PC-9 (cell line): ENCODE results near the gene HLCS. TPM values are rescaled to one million over a fixed set of nuclear protein-coding genes. Genes with fewer than 3 reads are reported as not detected.

Experiments
- BruUV-seq: library from RNA; stranded (reverse); fragments of 400-500 nt; replicated peaks from 2 replicates; lab custom pipeline; 2021; lab: Mats Ljungman, UMichigan
- CTCF ChIA-PET: fragments of 300-600 bp; sonication (Branson Sonifier 250); formaldehyde crosslinking; loops from one replicate; lab custom pipeline; 2022; ENCODE audit warnings: antibody characterized with exemption; lab: Charles Lee
- POLR2A ChIA-PET: fragments of 300-600 bp; sonication (Branson Sonifier 250); formaldehyde crosslinking; loops from one replicate; lab custom pipeline; 2022; ENCODE audit warnings: antibody characterized with exemption; ENCODE audit not compliant: unreplicated experiment; lab: Charles Lee
- DNase-seq, 2 experiments: peaks; one replicate each; pipeline versions ENCODE4 v3.0.0 to v3.0.0-alpha.2; 2015 to 2022; ENCODE audit warnings: mixed read lengths in 1 of 2
- H2AFZ ChIP-seq: fragments of 200-600 bp; sonication (generic); 2 replicates; pipeline ENCODE4 v1.8.1; 2017; ENCODE audit warnings: antibody characterized with exemption
- H3F3A ChIP-seq: fragments of 200-600 bp; sonication (generic); 2 replicates; pipeline ENCODE4 v1.8.1; 2017; ENCODE audit warnings: antibody characterized with exemption, mild to moderate bottlenecking, low read depth; ENCODE audit not compliant: insufficient read depth
- H3K27ac ChIP-seq: fragments of 200-600 bp; sonication (generic); 2 replicates; pipeline ENCODE4 v1.6.1; 2016; ENCODE audit warnings: mixed run types
- H3K27me3 ChIP-seq: fragments of 200-600 bp; sonication (generic); 2 replicates; pipeline ENCODE4 v1.6.1; 2016; ENCODE audit warnings: low read depth, mixed run types; ENCODE audit not compliant: insufficient read depth
- H3K36me3 ChIP-seq: fragments of 200-600 bp; sonication (generic); 2 replicates; pipeline ENCODE4 v1.6.1; 2016; ENCODE audit warnings: low read depth, mixed run types
- H3K4me1 ChIP-seq: fragments of 200-600 bp; sonication (generic); replicated peaks from 2 replicates; pipeline ENCODE4 v1.6.1; 2016; ENCODE audit warnings: mixed run types; ENCODE audit not compliant: insufficient read depth
- H3K4me2 ChIP-seq: fragments of 200-600 bp; sonication (generic); 2 replicates; pipeline ENCODE4 v1.6.1; 2017; ENCODE audit warnings: mixed run types
- H3K4me3 ChIP-seq: fragments of 200-600 bp; sonication (generic); 2 replicates; pipeline ENCODE4 v1.6.1; 2016; ENCODE audit warnings: mixed run types
- H3K79me2 ChIP-seq: fragments of 200-600 bp; sonication (generic); 2 replicates; pipeline ENCODE4 v1.6.1; 2017; ENCODE audit warnings: low read depth, mixed run types
- H3K9me2 ChIP-seq: fragments of 200-600 bp; sonication (generic); 2 replicates; pipeline ENCODE4 v1.8.1; 2017; ENCODE audit warnings: mild to moderate bottlenecking; ENCODE audit not compliant: insufficient read depth
- H3K9me3 ChIP-seq: fragments of 200-600 bp; sonication (generic); 2 replicates; pipeline ENCODE4 v1.8.1; 2016; ENCODE audit warnings: low read depth; ENCODE audit not compliant: insufficient read depth
- H4K20me1 ChIP-seq: fragments of 200-600 bp; sonication (generic); 2 replicates; pipeline ENCODE4 v1.8.1; 2017; ENCODE audit not compliant: insufficient read depth
- CTCF ChIP-seq: fragments of 200-600 bp; sonication (generic); conservative IDR thresholded peaks from 2 replicates; pipeline ENCODE4 v1.6.1; 2017; ENCODE audit warnings: mixed run types, antibody characterized with exemption, mild to moderate bottlenecking, moderate library complexity
- EZH2 ChIP-seq: fragments of 200-600 bp; sonication (generic); IDR thresholded peaks from 2 replicates; pipeline ENCODE4 v1.8.0; 2017; ENCODE audit warnings: antibody characterized with exemption, low read depth
- intact Hi-C: fragments of 100-400 bp; cut with micrococcal nuclease; formaldehyde crosslinking; loops from one replicate; pipeline ENCODE4 v1.10.0; 2022; ENCODE audit not compliant: unreplicated experiment
- total RNA-seq: library from RNA; stranded (reverse); gene quantifications from 2 replicates; pipeline ENCODE4 v1.2.3, GENCODE V29; 2021

Gene HLCS
- total RNA-seq, 1 experiment from 2014 or later = 21.6 TPM

GRCh38 chr21:36962098-36962780, 4.2 kb downstream of the HLCS start:
- ChIA-PET POLR2A (no interaction called here), CTCF (no interaction called here)
- intact Hi-C loops = no loop called here
- Histone ChIP-seq H3K4me3 (no peak overlapping the region), H3K9me3 (no peaks in the 10 kb centered on the region), H3K79me2 (peaks cover 14% of the 10 kb centered on the region; the same call in 1 of the 2 replicates), H3K4me2 (no peak overlapping the region), H3K36me3 (no peaks in the 10 kb centered on the region), H4K20me1 (no peaks in the 10 kb centered on the region), H3K4me1 (peaks cover 14% of the 10 kb centered on the region; the same call in 1 of the 2 replicates), H3K27me3 (no peaks in the 10 kb centered on the region), H2AFZ (no peak overlapping the region), H3F3A (peaks cover 9% of the 10 kb centered on the region; the same call in 1 of the 2 replicates), H3K27ac (no peak overlapping the region), H3K9me2 (no peaks in the 10 kb centered on the region)
- TF ChIP-seq CTCF = no peak
- no peak for TF ChIP-seq EZH2
- DNase-seq = no peak
- no TSS peak for BruUV-seq

DNA sequence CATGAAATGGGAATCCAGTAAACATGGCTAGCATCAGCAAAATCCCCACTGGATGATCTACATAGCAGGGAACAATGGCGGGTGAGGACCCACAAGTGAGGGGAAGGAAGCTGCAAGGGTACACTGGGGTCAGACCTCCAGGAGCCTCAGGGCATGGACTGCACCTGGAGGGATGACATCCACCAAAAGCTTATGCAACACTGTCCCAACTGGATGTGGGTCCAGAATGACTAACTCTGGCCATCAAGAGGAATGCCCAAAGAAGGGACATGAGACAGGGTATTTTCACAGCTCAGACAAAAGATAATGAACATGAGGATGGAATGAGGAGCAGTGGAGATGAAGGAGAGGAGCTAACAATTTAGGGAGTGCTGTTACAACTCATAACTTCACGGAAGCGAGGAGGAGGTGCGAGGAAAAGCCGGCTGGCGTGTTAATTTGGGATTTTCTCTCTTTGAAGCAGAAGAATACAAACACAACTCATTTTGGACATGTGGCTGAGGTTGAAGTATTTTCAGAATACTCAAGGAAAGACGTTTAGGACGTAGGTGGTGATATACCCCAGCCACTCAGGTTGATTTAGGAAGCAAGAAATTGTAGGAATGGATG, 5.7 kb downstream of the HLCS start:
- TF ChIP-seq EZH2 = no peak
- no peak for TF ChIP-seq CTCF
- CTCF ChIA-PET = no interaction called here
- no peak overlapping the region for H3K4me2 ChIP-seq
- no peaks in the 10 kb centered on the region for H3K9me2 ChIP-seq
- POLR2A ChIA-PET = no interaction called here
- H3K4me3 ChIP-seq = no peak overlapping the region
- no peak for DNase-seq
- H3F3A ChIP-seq = peaks cover 4% of the 10 kb centered on the region; the same call in 1 of the 2 replicates
- no peaks in the 10 kb centered on the region for H4K20me1 ChIP-seq
- H3K27ac ChIP-seq = no peak overlapping the region
- H3K36me3 ChIP-seq = no peaks in the 10 kb centered on the region
- no TSS peak for BruUV-seq
- H3K9me3 ChIP-seq = no peaks in the 10 kb centered on the region
- no peaks in the 10 kb centered on the region for H3K27me3 ChIP-seq
- no peak overlapping the region for H2AFZ ChIP-seq
- H3K4me1 ChIP-seq = peaks cover 14% of the 10 kb centered on the region; the same call in 1 of the 2 replicates
- intact Hi-C loops = no loop called here
- H3K79me2 ChIP-seq = peaks cover 14% of the 10 kb centered on the region; the same call in 1 of the 2 replicates

DNA sequence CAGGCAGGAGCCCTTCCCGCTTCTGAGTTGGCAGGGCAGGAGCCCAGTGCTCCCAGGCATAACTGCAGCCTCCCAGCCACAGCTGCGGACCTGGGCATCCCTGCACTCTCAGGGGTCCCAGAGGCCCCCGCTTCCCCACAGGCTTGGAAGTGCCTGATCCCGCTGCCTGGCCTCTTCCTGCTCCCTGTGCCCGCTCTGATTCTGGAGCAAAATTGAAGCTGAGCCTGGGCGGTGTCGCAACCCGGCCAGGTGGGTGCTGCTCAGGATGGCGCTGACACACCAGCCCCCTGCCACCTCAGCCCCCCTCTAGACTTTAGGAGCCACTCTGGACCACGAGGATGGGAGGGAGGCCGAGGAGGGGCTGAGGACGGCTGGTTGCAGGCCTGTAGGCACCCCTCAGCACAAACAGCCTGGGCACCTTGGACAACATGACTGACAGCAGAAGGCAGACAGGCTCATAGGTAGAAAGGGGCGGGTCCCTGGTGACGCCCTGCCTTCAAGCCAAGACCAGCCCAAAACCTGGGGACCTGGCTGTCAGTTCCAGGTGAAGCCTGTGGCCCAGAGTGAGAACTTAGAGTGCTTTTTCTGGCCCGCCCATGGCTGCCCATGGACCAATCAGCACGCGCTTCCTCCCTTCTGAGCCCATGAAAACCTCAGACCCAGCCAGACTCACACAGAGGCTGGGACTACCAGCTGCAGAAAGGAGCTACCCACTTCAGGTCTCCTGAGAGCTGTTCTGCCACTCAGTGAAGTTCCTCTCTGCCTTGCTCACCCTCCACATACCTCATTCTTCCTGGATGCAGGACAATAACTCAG, 7.2 kb downstream of the HLCS start:
- Histone ChIP-seq H2AFZ (no peak overlapping the region), H3K4me1 (0 out of 2 replicates have a peak, but pooled peaks cover under 1% of the 10 kb centered on the region), H3K9me3 (no peaks in the 10 kb centered on the region), H3K4me3 (no peak overlapping the region), H3K27me3 (no peaks in the 10 kb centered on the region), H4K20me1 (no peaks in the 10 kb centered on the region), H3F3A (no peaks in the 10 kb centered on the region), H3K9me2 (no peaks in the 10 kb centered on the region), H3K4me2 (no peak overlapping the region), H3K27ac (no peak overlapping the region), H3K79me2 (peaks cover 5% of the 10 kb centered on the region; the same call in 1 of the 2 replicates), H3K36me3 (no peaks in the 10 kb centered on the region)
- TF ChIP-seq EZH2 (no peak), CTCF (no peak)
- CTCF ChIA-PET = no interaction called here
- DNase-seq = no peak
- no TSS peak for BruUV-seq
- POLR2A ChIA-PET = no interaction called here
- intact Hi-C loops = no loop called here
